Ecto neural progenitor cell (in vitro differentiated cells): Measurements from ENCODE around the gene KRT39.
"Not testable (repeated sequence)": the region's sequence is repeated elsewhere in the genome, so short reads cannot be mapped to it uniquely, and the experiment has no call there.

Experiments
- DNase-seq: peaks from one replicate; pipeline ENCODE4 v3.0.0-alpha.2; 2018; ENCODE audit warnings: low spot score

KRT39 gene

GRCh38 chr17:40966848-40967247 is at the start of gene KRT39:
Gene KRT39, minus strand, starts transcription at chr17:40966948. Its CDS starts 92 bp downstream, at chr17:40966856.
- DNase-seq = no peak

GRCh38 chr17:41015454-41015853 is 48.7 kb upstream of the KRT39 start:
- no peak for DNase-seq

- no peak for DNase-seq
Observed at GRCh38 chr17:41013606-41014005, 46.9 kb upstream of the KRT39 start.

GRCh38 chr17:41013181-41013580 is 46.4 kb upstream of the KRT39 start:
- DNase-seq = no peak

GRCh38 chr17:41012326-41013120 is 45.8 kb upstream of the KRT39 start:
- DNase-seq = no peak

GRCh38 chr17:41010441-41010840 is 43.7 kb upstream of the KRT39 start:
- DNase-seq = no peak

GRCh38 chr17:41009936-41010335 is 43.2 kb upstream of the KRT39 start:
- DNase-seq = no peak

- no peak for DNase-seq
Observed at GRCh38 chr17:41009301-41009760, 42.6 kb upstream of the KRT39 start.

- no peak for DNase-seq
Observed at GRCh38 chr17:41008811-41009210, 42.1 kb upstream of the KRT39 start, which contains the start of gene KRTAP3-1. Gene KRTAP3-1, minus strand, starts transcription at chr17:41009128. Its CDS starts 54 bp downstream, at chr17:41009074.

GRCh38 chr17:41004397-41004796 is 37.6 kb upstream of the KRT39 start:
- DNase-seq = no peak

GRCh38 chr17:41003926-41004325 is 37.2 kb upstream of the KRT39 start:
- no peak for DNase-seq

GRCh38 chr17:41002814-41003213 is 36.1 kb upstream of the KRT39 start:
- no peak for DNase-seq

- DNase-seq = no peak
Observed at GRCh38 chr17:41001795-41002194, 35.0 kb upstream of the KRT39 start.

- not testable (repeated sequence) for DNase-seq
Observed at GRCh38 chr17:40999563-40999962, 32.8 kb upstream of the KRT39 start, which contains the start of gene KRTAP3-2. Gene KRTAP3-2, minus strand, starts transcription at chr17:40999906. Its CDS starts 53 bp downstream, at chr17:40999853.

GRCh38 chr17:40997361-40997760 is 30.6 kb upstream of the KRT39 start:
- no peak for DNase-seq

GRCh38 chr17:40996829-40997228 is 30.1 kb upstream of the KRT39 start:
- no peak for DNase-seq

- no peak for DNase-seq
Observed at GRCh38 chr17:40995116-40995515, 28.4 kb upstream of the KRT39 start.

- no peak for DNase-seq
Observed at GRCh38 chr17:40993839-40994238, 27.1 kb upstream of the KRT39 start, which contains the start of gene KRTAP3-3. Gene KRTAP3-3, minus strand, starts transcription at chr17:40994164. Its CDS starts 67 bp downstream, at chr17:40994097.

GRCh38 chr17:40993084-40993483 is 26.3 kb upstream of the KRT39 start:
- no peak for DNase-seq

- no peak for DNase-seq
Observed at GRCh38 chr17:40992666-40993065, 25.9 kb upstream of the KRT39 start.

- DNase-seq = no peak
Observed at GRCh38 chr17:40986920-40987319, 20.2 kb upstream of the KRT39 start.

- DNase-seq = no peak
Observed at GRCh38 chr17:40984226-40984625, 17.5 kb upstream of the KRT39 start, which contains the start of gene KRT40. Gene KRT40, minus strand, starts transcription at chr17:40984326. Its CDS starts 53 bp downstream, at chr17:40984273.

- DNase-seq = no peak
Observed at GRCh38 chr17:40981115-40981514, 14.4 kb upstream of the KRT39 start.
